Nephron progenitor cell (in vitro differentiated cells): ENCODE data around the gene GSKIP.
"Not testable (repeated sequence)": the region's sequence is repeated elsewhere in the genome, so short reads cannot be mapped to it uniquely, and the experiment has no call there.

Source experiments
- DNase-seq: peaks from one replicate; pipeline ENCODE4 v3.0.0; 2021
- H3K27ac Mint-ChIP-seq: 2 replicates; pipeline ENCODE4 v1.8.0; 2021; ENCODE audit warnings: mild to moderate bottlenecking, moderate library complexity, mixed read lengths
- H3K27me3 Mint-ChIP-seq: 2 replicates; pipeline ENCODE4 v1.8.0; 2021; ENCODE audit warnings: mild to moderate bottlenecking, low read depth, mixed read lengths; ENCODE audit not compliant: poor library complexity
- H3K36me3 Mint-ChIP-seq: 2 replicates; pipeline ENCODE4 v1.8.0; 2021; ENCODE audit warnings: low read depth, mixed read lengths
- H3K4me1 Mint-ChIP-seq: 2 replicates; pipeline ENCODE4 v1.8.0; 2021; ENCODE audit warnings: mixed read lengths
- H3K4me3 Mint-ChIP-seq: 2 replicates; pipeline ENCODE4 v1.8.0; 2021; ENCODE audit warnings: mild to moderate bottlenecking, moderate library complexity, mixed read lengths
- H3K9me3 Mint-ChIP-seq: 2 replicates; pipeline ENCODE4 v1.8.0; 2021; ENCODE audit warnings: mild to moderate bottlenecking, moderate library complexity, mixed read lengths
- CTCF ChIP-seq: fragments of 200-600 bp; sonication (generic); IDR thresholded peaks from 2 replicates; pipeline ENCODE4 v1.5.0; 2021; ENCODE audit warnings: antibody characterized with exemption

The GSKIP gene

DNA sequence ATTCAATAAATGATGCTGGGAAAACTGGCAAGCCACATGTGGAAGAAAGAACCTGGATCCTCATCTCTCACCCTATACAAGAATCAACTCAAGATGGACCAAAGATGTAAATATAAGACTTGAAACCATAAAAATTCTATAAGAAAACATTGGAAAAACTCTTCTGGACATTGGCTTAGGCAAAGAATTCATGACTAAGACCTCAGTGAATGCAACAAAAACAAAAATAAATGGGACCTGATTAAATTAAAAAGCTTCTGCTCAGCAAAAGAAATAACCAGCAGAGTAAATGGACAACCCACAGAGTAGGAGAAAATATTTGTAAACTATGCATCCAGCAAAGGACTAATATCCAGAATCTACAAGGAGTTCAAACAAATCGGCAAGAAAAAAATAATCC is 24.8 kb upstream of the GSKIP start:
- Mint-ChIP-seq H3K9me3 (peaks cover 12% of the 10 kb centered on the region), H3K27ac (no peak overlapping the region), H3K4me1 (no peaks in the 10 kb centered on the region), H3K27me3 (peaks cover 3% of the 10 kb centered on the region), H3K36me3 (peaks cover 42% of the 10 kb centered on the region), H3K4me3 (no peak overlapping the region)
- no peak for TF ChIP-seq CTCF
- DNase-seq: no peak

DNA sequence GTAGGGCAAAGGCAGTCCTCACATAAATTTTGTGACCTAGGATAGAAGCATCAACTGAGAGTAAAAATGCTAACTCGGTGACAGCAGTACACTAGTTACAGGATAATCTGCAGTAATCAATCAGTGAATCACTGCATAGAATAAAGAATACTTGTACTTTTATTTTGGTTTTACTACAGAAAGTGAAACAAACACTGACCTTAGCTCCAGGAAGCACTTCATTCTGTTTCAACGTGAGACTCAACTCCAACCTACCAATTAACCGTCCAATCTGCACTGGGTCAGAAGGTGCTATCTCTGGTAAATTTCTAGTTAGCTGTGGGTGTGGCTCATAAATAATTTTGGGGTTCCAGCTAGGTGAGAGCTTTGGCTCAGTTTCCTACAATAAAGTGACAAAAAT is 22.0 kb upstream of the GSKIP start:
- TF ChIP-seq CTCF: no peak
- no peak for DNase-seq
- no peaks in the 10 kb centered on the region for H3K4me1 Mint-ChIP-seq
- peaks cover 38% of the 10 kb centered on the region for H3K36me3 Mint-ChIP-seq
- H3K4me3 Mint-ChIP-seq: no peak overlapping the region
- peaks cover 12% of the 10 kb centered on the region for H3K9me3 Mint-ChIP-seq
- H3K27me3 Mint-ChIP-seq: peaks cover 3% of the 10 kb centered on the region
- H3K27ac Mint-ChIP-seq: no peak overlapping the region

- no peaks in the 10 kb centered on the region for H3K4me1 Mint-ChIP-seq
- TF ChIP-seq CTCF: no peak
- H3K9me3 Mint-ChIP-seq: peaks cover 5% of the 10 kb centered on the region
- no peaks in the 10 kb centered on the region for H3K27me3 Mint-ChIP-seq
- H3K36me3 Mint-ChIP-seq: peaks cover 7% of the 10 kb centered on the region
- no peak overlapping the region for H3K27ac Mint-ChIP-seq
- no peak overlapping the region for H3K4me3 Mint-ChIP-seq
- DNase-seq: no peak
Measured at GRCh38 chr14:96345669-96346068, 17.7 kb upstream of the GSKIP start.

- DNase-seq, H3K27ac Mint-ChIP-seq, H3K27me3 Mint-ChIP-seq, H3K9me3 Mint-ChIP-seq, H3K36me3 Mint-ChIP-seq, H3K4me3 Mint-ChIP-seq, H3K4me1 Mint-ChIP-seq: not testable (repeated sequence)
Measured at GRCh38 chr14:96347957-96348356, 15.4 kb upstream of the GSKIP start.

GRCh38 chr14:96349286-96350075 is 13.8 kb upstream of the GSKIP start:
- Mint-ChIP-seq H3K27me3 (no peaks in the 10 kb centered on the region), H3K9me3 (peaks cover 6% of the 10 kb centered on the region), H3K4me3 (no peak overlapping the region), H3K27ac (no peak overlapping the region), H3K4me1 (no peaks in the 10 kb centered on the region), H3K36me3 (peaks cover 10% of the 10 kb centered on the region)
- no peak for DNase-seq
- TF ChIP-seq CTCF: no peak

GRCh38 chr14:96351986-96352385 is 11.3 kb upstream of the GSKIP start:
- Mint-ChIP-seq H3K4me1 (peaks cover 4% of the 10 kb centered on the region), H3K4me3 (no peak overlapping the region), H3K27ac (no peak overlapping the region), H3K36me3 (peaks cover 21% of the 10 kb centered on the region), H3K9me3 (peaks cover 11% of the 10 kb centered on the region), H3K27me3 (no peaks in the 10 kb centered on the region)
- TF ChIP-seq CTCF: no peak
- DNase-seq: no peak
